Measurements from ENCODE around the gene PHOSPHO2. TPM values are rescaled to one million over a fixed set of nuclear protein-coding genes. Genes with fewer than 3 reads are reported as not detected.

The PHOSPHO2 gene
- total RNA-seq, 1 donor from 2014 or later: 3.0 TPM

Other genes with a start within 250 kb of the PHOSPHO2 start
- gene BBS5, start 215.0 kb upstream of the PHOSPHO2 start, total RNA-seq: 2.2 and 2.3 TPM in 2 replicates
- not detected in 2 replicates for gene KLHL41, start 184.8 kb upstream of the PHOSPHO2 start, total RNA-seq
- 35.9 and 39.2 TPM in 2 replicates for gene FASTKD1, start 120.6 kb upstream of the PHOSPHO2 start, total RNA-seq
- gene PPIG, start 110.1 kb upstream of the PHOSPHO2 start, total RNA-seq: 52.3 and 60.2 TPM in 2 replicates
- gene CFAP210, start 64 bp upstream of the PHOSPHO2 start, total RNA-seq: not detected in 2 replicates
- 4.8 and 5.3 TPM in 2 replicates for gene KLHL23, start 39.4 kb downstream of the PHOSPHO2 start, total RNA-seq
- gene SSB, start 104.4 kb downstream of the PHOSPHO2 start, total RNA-seq: 82.4 and 86.4 TPM in 2 replicates
- 52.1 and 56.1 TPM in 2 replicates for gene METTL5, start 130.4 kb downstream of the PHOSPHO2 start, total RNA-seq
- gene UBR3, start 133.0 kb downstream of the PHOSPHO2 start, total RNA-seq: 27.1 and 28.2 TPM in 2 replicates